Skin of body (tissue), 3 donors: ENCODE results near the gene FGR. TPM values are rescaled to one million over a fixed set of nuclear protein-coding genes. Genes with fewer than 3 reads are reported as not detected.

Experiments
- DNase-seq: peaks from one replicate; lab custom pipeline; 2025; lab: John Stamatoyannopoulos, UW
- small RNA-seq: library from RNA; depleted of rRNA; stranded (forward); fragments of <200 nt; gene quantifications from one replicate; pipeline ENCODE3, GENCODE V24; 2014; ENCODE audit warnings: low replicate concordance
- total RNA-seq: library from RNA; depleted of rRNA; stranded (reverse); fragments of >200 nt; gene quantifications from one replicate; pipeline ENCODE4 v1.2.3, GENCODE V29; 2014

FGR gene
- total RNA-seq, 1 donor from 2014 or later = 9.6 TPM

DNA sequence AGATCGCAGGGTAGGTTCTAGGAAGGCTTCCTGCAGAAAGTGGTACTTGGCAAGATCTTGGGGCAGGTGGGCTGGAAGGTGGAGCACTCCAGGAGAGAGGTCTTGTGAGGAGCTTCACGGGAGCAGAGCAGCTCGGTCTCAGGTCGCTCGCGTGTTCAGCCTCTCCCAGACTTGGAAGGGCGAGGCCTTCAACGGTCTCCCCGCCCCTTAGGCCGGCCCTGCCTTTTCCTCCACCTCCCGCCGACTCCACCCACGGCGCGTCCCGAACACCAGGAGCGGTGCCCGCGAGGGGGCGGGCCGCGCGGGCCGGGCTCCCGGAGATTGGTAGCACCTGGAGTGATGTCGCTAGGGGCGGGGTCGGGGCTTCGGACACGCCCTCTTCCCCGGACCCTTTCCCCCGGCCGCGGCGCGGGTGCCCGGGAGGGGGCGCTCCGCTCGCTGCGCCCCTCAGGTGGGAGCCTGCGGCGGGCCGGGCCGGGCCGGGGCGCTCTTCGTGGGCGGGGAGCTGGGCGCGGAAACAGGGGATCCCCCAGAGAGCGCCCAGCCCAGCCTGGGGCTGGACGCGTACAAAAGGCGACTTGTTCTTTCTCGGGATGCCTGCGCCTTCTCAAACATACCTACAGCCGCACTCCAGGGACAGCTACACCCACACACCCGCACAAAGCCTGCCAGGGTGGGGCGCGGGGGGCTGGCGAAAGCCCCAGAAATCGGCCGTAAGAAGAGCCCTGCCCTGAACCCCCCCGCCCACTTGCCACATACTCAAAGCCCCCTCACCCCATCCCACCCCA lies 66.5 kb downstream of the FGR start:
- peak; percentile 82 for DNase-seq

DNA sequence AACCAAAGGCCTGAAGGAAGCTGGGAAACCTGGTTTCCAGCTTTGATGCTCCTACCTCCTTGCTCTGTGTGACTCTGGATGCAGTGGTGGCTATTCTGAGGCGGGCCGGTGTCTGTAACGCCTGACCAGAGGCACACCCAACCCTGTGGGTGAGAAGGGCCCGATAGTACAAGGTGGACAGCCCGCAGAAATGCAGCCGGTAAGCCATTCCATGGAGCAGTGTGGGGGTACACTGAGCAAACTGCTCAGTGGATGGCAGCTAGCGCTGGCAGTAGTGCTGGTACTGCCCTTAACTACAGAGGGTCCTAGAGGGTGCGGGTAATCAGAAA lies 67.0 kb downstream of the FGR start:
- DNase-seq = no peak

DNA sequence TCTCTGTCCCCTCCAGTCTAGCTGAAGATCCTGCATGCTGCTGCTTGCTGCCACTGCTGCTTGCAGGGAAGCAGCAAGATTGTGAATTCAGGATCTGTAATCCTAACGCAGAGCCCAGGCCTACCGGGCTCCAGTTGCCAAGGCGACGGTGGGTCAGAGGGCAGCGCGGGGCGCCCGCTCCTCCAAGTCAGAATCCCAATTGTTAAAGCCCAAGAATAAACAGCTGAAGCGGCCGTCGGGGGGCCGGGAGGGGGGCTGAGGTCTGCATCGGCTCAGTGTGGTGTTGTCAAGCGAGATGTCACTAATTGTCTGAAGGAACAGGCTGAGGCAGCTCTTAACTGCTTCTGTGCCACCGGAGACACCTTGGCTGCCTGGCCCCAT lies 67.8 kb downstream of the FGR start:
- no peak for DNase-seq

DNA sequence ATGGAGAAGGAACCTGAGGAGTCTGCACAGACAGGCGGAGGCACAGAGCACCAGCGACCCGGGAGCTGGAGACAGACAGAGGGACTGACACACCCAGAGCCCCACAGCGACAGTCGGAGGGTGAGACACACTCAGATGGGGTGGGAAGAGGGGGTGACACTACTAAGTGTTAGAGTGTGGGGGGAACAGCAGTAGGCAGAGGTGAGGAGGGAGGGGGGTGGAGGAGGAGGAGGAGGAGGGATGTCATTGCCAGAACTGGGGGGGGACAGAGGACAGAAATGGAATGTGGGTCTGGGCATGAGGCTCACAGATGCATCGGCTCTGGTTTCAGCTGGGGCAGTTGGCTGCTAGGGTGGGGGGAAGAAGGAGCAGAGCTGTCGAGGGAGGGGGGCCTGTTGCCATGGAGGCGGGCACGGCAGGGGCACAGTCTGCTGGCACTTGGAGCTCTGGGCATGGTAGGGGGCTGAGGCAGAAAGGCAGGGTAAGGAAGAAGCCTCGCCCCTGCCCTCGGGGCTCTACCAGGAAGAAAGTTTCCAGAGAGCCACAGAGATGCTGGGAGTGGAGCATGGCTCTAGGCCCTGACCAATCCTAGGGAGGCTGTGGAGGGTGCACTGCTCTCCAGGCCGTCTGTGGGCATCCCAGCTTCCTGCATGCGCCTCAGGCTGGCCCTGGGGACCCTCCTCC lies 68.4 kb downstream of the FGR start:
- peak; percentile 67 for DNase-seq

DNA sequence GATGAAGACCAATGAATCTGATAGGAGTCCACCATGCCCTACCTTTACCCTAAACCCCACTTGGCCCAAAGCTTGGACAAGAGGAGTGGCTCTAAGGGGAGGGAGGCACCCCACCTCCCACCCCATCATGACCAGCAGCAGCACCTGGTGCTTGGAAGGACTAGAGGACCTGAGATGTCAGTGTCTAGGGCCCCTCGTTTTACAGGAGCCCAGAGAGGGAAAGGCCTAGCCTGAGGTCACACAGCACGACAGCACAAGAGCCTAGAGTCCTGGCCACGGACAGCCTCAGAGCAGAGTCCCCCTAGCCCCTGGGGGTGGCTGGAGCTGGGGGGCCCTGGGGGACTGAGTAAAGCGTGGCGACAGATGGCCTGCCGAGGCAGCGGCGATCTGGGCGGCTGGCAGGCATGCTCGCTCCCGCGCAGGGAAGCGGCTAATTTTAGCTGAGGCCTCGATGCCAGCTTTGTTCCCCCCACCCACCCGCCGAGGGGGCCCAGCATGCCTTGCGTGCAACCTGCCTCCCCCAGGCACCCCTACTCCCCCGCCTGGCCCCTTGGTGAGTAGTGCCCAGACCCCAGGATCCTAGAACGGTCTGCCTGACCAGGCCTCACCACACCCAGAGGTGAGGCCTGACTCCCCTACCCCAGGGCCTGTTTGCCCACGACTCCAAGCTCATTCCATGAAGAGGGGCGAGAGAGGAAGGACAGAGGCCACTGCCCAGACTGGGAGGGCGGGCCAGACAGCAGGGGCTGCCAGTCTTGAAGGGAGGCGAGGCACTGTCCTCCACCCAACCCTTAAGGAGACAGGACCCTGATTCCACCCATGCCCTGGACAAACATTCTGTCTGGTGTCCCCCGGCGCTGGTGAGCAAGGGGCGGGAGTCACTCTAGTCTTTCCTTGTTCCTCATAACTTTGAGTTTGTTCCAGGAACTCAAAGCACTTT lies 70.0 kb downstream of the FGR start:
- DNase-seq = no peak

DNA sequence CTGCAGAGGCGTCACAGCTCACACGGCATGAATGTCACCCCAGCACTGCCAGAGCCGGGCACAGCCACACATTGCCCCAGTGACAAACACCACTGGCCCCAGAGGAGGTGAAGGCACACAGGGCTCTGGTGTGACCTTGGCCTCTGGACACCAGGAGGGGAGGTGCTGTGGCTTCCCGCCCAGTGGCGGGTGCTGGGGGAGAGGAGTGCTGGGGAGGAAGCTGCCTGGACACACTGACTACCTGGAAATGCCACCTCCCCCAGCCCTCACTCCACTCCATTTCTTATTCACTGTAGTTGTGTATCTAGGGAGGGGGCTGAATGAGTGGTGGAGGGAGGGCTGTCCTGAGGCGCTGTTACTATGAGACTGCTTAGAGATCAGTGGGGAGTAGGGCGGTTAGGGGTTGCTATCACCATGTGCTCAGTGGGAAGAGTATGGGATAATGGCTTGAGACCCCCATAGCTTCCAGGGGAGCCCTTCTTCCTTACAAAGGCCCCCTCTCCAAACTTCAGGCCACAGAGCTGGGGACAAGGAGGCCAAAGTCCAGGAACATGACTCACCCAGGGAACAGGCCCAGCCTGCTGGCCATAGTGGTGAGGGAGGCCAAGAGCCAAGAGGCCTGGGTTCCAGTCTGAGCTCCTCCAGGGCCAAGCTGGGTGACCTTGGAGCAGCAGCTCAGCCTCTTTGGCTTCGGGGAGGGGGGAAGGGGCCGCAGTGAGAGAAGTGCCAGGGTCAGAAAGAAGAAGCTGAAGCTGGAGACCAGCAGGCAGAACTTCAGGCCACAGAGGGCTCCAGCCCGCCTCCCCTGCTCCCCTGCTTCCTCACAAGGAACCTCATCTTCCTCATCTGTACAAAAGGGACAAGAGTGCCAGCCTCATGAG lies 71.2 kb downstream of the FGR start:
- DNase-seq = no peak

DNA sequence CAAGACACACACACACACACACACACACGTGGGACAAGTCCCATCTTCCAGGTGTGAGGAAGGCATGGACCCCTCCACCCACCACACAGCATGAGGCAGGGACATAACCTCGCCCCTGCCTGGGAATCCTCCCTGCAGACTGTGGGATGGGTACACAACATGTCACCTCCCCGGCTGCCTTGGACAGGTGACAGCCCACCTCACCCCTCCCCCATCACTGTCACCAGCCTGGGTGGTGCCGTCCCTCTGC lies 71.7 kb downstream of the FGR start:
- DNase-seq = no peak

DNA sequence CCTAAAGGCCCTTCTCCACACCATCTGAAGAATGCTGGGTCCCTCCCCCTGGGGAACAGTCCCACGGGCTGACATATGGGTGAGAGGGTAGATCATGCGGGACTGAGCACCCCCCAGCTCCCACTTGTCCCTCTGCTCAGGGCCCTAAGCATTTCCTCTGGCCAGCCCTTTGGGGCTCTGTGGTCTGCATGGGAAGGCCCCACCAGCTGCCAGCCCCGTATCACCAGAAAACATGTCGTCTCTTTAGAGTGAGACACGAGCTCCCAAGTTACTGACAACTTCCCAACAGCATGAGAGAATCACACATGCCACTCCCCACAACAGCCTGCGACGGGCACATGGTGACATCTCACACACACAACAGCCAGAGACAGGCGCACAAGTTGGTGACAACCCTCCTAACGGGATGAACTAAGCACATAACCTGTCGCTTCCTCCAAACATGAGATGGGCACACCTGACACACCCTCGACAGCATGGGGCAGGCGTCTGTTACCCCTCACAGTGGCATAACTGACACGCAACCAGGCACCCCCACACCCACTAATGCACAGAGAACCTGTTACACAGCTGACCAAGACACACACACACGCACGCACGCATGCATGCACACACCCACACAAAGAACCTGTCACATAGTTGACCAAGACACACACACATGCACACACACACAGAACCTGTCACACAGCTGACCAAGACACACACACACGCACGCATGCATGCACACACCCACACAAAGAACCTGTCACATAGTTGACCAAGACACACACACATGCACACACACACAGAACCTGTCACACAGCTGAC lies 72.2 kb downstream of the FGR start:
- DNase-seq = no peak

Small RNAs within 50 kb of the gene (small RNA-seq; reads per million reads assigned to genes)
- gene AL031729.1 (not detected), gene RNU6-949P (not detected)

Other genes starting within 250 kb of the FGR start
- gene GPR3, start 242.6 kb downstream of the FGR start, total RNA-seq = 0.30 TPM
- 38.6 TPM for gene WASF2, start 145.0 kb downstream of the FGR start, total RNA-seq
- 19.4 TPM for gene AHDC1, start 31.0 kb downstream of the FGR start, total RNA-seq
- gene IFI6, start 37.0 kb upstream of the FGR start, total RNA-seq = 23.8 TPM
- gene FAM76A, start 90.8 kb upstream of the FGR start, total RNA-seq = 10.9 TPM
- gene STX12, start 138.0 kb upstream of the FGR start, total RNA-seq = 46.0 TPM
- gene PPP1R8, start 195.6 kb upstream of the FGR start, total RNA-seq = 31.9 TPM
- 13.0 TPM for gene THEMIS2, start 237.4 kb upstream of the FGR start, total RNA-seq